ENCODE measurements around the gene OSBPL9. TPM values are rescaled to one million over a fixed set of nuclear protein-coding genes. Genes with fewer than 3 reads are reported as not detected.

OSBPL9 gene
- 100 to 1,000 TPM in 4 of 5 donors, 10 to 100 TPM in 1; 82.3 to 140 (median 131) TPM for polyA plus RNA-seq (ENCODE audit: insufficient read depth in 1 of 5, insufficient read length in 5 of 5, low replicate concordance in 1 of 5)
- long read RNA-seq, donor 1, transcript OSBPL9-222 (21 exons, 2,210 nt), result major isoform, 6 of 271 reads
- long read RNA-seq, donor 1, partial matches to known transcripts, result 203 of 271 reads
- long read RNA-seq, donor 1, other reads (novel, unspliced or antisense), result 53 of 271 reads
- long read RNA-seq, donor 2, partial matches to known transcripts, result 11 of 17 reads
- long read RNA-seq, donor 2, other reads (novel, unspliced or antisense), result 0 of 17 reads
- long read RNA-seq, donor 3, partial matches to known transcripts, result 5 of 10 reads
- long read RNA-seq, donor 3, other reads (novel, unspliced or antisense), result 0 of 10 reads
- long read RNA-seq, donor 4, partial matches to known transcripts, result 0 of 3 reads
- long read RNA-seq, donor 4, other reads (novel, unspliced or antisense), result 0 of 3 reads
- long read RNA-seq, donor 5, partial matches to known transcripts, result 0 of 5 reads
- long read RNA-seq, donor 5, other reads (novel, unspliced or antisense), result 0 of 5 reads
- long read RNA-seq, donor 6, partial matches to known transcripts, result 23 of 28 reads
- long read RNA-seq, donor 6, other reads (novel, unspliced or antisense), result 0 of 28 reads
- long read RNA-seq, donor 7, partial matches to known transcripts, result 180 of 199 reads
- long read RNA-seq, donor 7, other reads (novel, unspliced or antisense), result 8 of 199 reads
- long read RNA-seq, donor 8, partial matches to known transcripts, result 81 of 83 reads
- long read RNA-seq, donor 8, other reads (novel, unspliced or antisense), result 0 of 83 reads

GRCh38 chr1:51616903-51617708 is at the start of gene OSBPL9:
Gene OSBPL9, plus strand, starts transcription at chr1:51617092. Its CDS starts 19 bp downstream, at chr1:51617111.
- peak; percentile 91 to 92 for DNase-seq

GRCh38 chr1:51567653-51568052 is 49.2 kb upstream of the OSBPL9 start:
- no peak for DNase-seq

- DNase-seq, result no peak
These were observed 48.5 kb upstream of the OSBPL9 start for GRCh38 chr1:51568231-51568935.

- DNase-seq, result no peak
These were observed 47.4 kb upstream of the OSBPL9 start for GRCh38 chr1:51569284-51570062.

DNA sequence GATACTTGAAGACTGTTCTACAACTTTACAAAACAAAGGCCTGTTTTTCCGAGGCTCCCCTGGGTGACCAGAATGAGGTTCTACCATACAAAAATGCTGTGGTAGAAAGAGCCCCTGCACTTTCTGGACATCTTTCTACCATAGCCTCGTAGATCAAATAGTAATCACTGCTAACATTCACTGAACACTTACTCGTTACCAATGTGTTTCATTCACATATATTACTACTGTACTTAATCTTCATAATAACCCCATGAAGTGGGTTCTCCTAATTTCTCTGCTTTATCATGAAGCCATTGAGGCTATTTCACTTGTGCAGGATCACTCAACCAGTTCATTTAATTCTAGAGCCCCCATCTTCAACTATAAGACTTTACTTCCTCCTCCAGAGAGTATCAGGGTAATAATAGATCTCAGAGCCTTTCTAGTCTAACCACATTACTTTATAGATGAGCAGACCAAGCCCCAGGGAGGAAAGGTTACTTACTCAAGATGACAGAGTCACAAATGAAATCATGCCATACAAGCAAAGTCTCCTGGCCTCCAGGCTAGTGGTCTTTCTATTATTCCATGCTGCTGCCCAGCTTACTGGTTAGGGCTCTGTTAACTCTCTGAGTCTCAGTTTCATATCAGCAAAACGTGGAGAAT is 46.7 kb upstream of the OSBPL9 start:
- DNase-seq, result no peak

DNA sequence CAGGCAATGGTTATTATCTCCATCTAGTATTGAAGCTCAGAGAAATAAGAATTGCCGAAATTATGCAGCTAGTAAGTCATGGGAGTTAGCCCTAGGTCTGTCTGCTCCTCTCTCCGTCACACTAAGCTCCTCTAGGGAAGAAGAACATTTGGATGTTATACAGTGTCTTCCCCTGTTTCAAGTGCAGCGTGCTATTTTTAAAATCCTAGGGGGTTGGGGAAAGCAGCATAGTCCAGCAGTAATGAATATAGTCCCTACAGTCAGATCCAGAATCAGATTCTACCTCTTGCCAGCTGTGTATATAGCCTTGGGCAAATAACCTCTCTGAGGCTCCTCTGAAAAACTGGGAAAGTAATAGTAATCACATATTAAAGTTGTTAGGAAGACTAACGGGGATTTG is 44.5 kb upstream of the OSBPL9 start:
- no peak for DNase-seq

DNA sequence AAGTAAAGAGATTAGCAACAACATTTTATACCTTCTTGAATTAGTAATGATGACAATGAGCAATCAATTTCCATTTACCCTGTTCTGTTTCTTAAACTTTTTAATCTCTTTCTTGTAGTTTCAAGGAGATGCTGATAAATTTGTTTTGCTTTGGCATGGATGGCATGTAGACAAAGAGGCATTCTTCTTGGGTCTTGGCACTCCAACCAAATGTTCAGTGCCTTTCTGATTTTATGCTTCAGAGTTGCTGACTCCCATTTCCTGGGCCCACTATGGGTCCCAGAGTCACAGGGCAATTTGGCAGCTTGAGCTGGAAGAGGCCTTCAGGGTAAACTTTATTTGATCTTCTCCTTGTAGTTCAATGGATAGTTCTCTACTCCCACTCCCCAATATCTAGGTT is 42.1 kb upstream of the OSBPL9 start:
- DNase-seq, result no peak

DNA sequence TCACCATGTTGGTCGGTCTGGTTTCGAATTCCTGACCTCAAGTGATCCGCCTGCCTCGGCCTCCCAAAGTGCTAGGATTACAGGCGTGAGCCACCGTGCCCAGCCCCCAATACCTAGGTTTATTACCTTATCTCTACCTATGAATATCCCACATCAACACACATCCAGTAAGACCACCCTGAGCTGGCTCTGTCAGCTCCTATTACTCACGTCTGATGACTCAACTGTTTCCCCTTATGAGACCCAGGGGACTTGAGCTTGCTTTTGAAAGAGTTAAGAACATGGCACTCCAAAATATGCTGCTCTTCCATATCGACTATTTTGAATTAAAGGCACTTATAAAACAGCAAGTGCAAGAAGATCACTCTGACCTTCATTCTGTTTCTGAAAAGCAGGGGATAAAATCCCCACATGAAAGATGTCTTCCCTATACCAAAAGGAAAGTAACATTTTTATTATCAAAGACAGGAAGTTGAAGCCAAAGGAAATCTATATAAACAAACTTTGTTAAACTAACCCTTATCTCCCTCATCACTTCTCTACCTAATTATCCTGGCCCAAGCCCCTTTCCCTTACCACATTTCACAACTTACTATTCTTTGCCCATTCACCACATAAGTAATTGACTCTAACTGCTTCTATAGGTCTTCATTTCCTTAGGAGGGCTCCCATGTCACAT is 41.3 kb upstream of the OSBPL9 start:
- DNase-seq, result no peak

DNA sequence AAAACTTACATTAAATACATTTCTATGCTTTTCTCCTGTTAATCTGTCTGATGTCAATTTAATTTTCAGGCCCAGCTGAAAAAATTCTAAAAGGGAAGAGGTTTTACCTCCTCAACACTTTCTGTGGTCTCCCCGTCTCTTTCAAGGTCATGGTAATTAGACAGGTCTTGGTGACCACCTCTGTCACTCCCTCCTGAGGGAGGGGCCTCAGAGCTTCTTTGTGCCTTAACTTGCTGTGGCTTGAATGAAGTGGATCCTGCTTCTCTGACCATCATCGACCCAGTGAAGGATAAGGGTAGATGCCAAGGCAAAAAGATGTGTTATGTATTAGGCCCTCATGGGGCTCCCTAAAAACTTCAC is 40.8 kb upstream of the OSBPL9 start:
- DNase-seq, result no peak

DNA sequence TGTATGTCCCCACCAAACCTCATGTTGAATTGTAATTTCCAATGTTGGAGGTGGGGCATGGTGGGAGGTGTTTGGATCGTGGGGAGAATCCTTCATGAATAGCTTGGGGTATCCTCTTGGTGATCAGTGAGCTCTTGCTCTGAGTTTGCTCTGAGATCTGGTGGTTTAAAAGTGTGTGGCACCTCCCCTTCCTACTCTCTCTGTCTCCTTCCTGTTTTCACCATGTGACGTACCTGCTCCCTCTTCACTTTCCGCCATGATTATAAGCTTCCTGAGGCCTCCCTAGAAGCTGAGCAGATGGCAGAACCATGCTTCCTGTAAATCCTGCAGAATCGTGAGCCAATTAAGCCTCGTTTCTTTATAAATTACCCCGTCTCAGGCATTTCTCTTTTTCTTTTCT is 40.0 kb upstream of the OSBPL9 start:
- no peak for DNase-seq

- no peak for DNase-seq
These were observed 38.3 kb upstream of the OSBPL9 start for GRCh38 chr1:51578383-51579109.

- DNase-seq, result no peak
These were observed 35.7 kb upstream of the OSBPL9 start for GRCh38 chr1:51581238-51581637.

GRCh38 chr1:51583532-51583931 is 33.4 kb upstream of the OSBPL9 start:
- DNase-seq, result peak; percentile 66 to 68

DNA sequence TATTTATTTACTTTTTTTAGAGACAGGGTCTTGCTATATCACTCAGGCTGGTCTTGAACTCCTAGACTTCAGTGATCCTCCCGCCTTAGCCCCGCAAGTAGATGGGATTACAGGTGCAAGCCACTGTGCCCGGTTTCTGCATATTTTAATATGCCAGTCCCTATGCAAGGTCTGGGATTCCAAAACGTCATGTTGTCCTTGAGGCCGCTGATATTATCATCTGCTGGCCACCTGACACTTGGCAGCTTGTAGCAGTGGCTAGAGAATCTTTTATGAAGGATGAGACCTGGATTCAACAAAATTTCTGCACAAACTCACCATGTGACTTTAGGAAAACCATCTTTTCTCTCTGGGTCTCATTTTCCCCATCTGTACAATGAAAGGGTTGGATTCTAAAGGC is 32.9 kb upstream of the OSBPL9 start:
- no peak for DNase-seq

DNA sequence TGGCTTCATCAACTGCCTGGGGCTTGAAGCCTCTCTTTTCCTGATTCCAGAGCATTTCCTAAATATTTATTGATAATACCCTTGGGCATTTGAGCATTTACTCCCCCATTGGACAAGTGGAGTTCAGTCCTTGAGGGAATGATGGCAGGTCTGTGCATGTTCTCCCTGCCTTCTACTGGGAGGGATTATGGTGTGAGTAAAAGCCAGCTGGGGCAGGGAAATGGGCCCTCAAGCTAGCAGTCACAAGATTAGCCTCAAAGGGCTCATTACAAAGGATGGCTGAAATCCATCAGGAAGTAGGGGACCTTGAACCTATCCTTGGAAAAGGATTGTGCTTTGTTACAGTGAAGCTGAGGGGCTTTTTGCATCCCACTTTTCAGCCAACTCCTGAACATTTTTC is 24.2 kb upstream of the OSBPL9 start:
- no peak for DNase-seq

- DNase-seq, result no peak
These were observed 22.2 kb upstream of the OSBPL9 start for GRCh38 chr1:51594716-51595115.

- no peak for DNase-seq
These were observed 16.4 kb upstream of the OSBPL9 start for GRCh38 chr1:51600529-51600928.

DNA sequence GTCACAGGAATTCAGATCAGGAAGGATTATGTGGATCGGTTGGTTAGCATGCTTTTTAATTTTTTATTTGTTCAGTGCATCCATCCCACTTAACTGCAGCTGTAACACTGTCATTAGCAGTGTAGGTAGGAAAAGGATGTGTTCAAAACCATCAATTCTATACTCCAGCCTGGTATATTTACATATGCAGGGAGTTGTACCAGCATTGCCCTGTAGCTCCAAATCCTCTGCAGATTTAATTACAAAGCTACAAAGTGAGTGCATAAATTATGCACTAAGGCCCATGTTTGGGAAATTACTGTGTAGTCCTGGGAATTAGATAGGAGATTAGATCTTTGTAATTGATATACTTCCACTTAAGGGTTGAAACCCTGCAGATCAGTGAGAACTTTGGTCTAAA is 15.9 kb upstream of the OSBPL9 start:
- DNase-seq, result no peak

Data from right lung (tissue), 10 donors.